OCI-LY1 (cell line): Measurements from ENCODE around the gene PITPNM3.

Experiments
- H2AFZ ChIP-seq: fragments of 200-600 bp; sonication (generic), shearing (Covaris generic); 2 replicates; pipeline ENCODE4 v1.6.0; 2014; ENCODE audit warnings: antibody characterized with exemption, mild to moderate bottlenecking, low read length
- H3F3A ChIP-seq: fragments of 200-600 bp; sonication (generic), shearing (Covaris generic); 2 replicates; pipeline ENCODE4 v1.6.0; 2014; ENCODE audit warnings: mild to moderate bottlenecking, antibody characterized with exemption, low read length, moderate library complexity; ENCODE audit not compliant: insufficient read depth
- H3K27ac ChIP-seq: fragments of 200-600 bp; sonication (generic); 2 replicates; pipeline ENCODE4 v1.5.1; 2014; ENCODE audit warnings: low read length, mixed run types, mild to moderate bottlenecking, low read depth; ENCODE audit not compliant: poor library complexity, severe bottlenecking
- H3K27me3 ChIP-seq: fragments of 200-600 bp; sonication (generic); 2 replicates; pipeline ENCODE4 v1.6.0; 2014; ENCODE audit warnings: antibody characterized with exemption, mild to moderate bottlenecking, low read length, moderate library complexity; ENCODE audit not compliant: insufficient read depth
- H3K36me3 ChIP-seq: fragments of 200-600 bp; sonication (generic); 2 replicates; pipeline ENCODE4 v1.6.1; 2014; ENCODE audit warnings: mild to moderate bottlenecking, antibody characterized with exemption, low read length, moderate library complexity, mixed read lengths; ENCODE audit not compliant: insufficient read depth
- H3K4me1 ChIP-seq: fragments of 200-600 bp; sonication (generic); 2 replicates; pipeline ENCODE4 v1.5.1; 2014; ENCODE audit warnings: mild to moderate bottlenecking, low read length, moderate library complexity; ENCODE audit not compliant: insufficient read depth, severe bottlenecking
- H3K4me2 ChIP-seq: fragments of 200-600 bp; sonication (generic), shearing (Covaris generic); 2 replicates; pipeline ENCODE4 v1.6.1; 2014; ENCODE audit warnings: low read length
- H3K4me3 ChIP-seq: fragments of 200-600 bp; sonication (generic); 2 replicates; pipeline ENCODE4 v1.5.1; 2014; ENCODE audit warnings: low read length, low read depth, mild to moderate bottlenecking, mixed read lengths; ENCODE audit not compliant: poor library complexity, severe bottlenecking
- H3K79me2 ChIP-seq: fragments of 200-600 bp; shearing (Covaris generic); 2 replicates; pipeline ENCODE4 v1.6.1; 2016; ENCODE audit warnings: mixed run types, low read length, mixed read lengths; ENCODE audit not compliant: insufficient read depth
- H3K9ac ChIP-seq: fragments of 200-600 bp; sonication (generic), shearing (Covaris generic); 2 replicates; pipeline ENCODE4 v1.6.1; 2014; ENCODE audit warnings: mild to moderate bottlenecking, low read length, mixed read lengths
- H3K9me2 ChIP-seq: fragments of 200-600 bp; sonication (generic), shearing (Covaris generic); 2 replicates; pipeline ENCODE4 v1.6.1; 2014; ENCODE audit warnings: low read depth, mild to moderate bottlenecking, low read length, mixed read lengths
- H3K9me3 ChIP-seq: fragments of 200-600 bp; shearing (Covaris generic); 2 replicates; pipeline ENCODE4 v1.6.1; 2014; ENCODE audit warnings: low read length, mixed read lengths
- H4K20me1 ChIP-seq: fragments of 200-600 bp; sonication (generic), shearing (Covaris generic); 2 replicates; pipeline ENCODE4 v1.6.0; 2016; ENCODE audit warnings: mild to moderate bottlenecking, low read length; ENCODE audit not compliant: insufficient read depth
- CTCF ChIP-seq: fragments of 200-600 bp; sonication (generic), shearing (Covaris generic); IDR thresholded peaks from 2 replicates; pipeline ENCODE4 v1.5.1; 2017; ENCODE audit warnings: mild to moderate bottlenecking, antibody characterized with exemption, low read length, moderate library complexity, mixed read lengths
- EZH2 ChIP-seq: fragments of 200-600 bp; sonication (generic), shearing (Covaris generic); IDR thresholded peaks from 2 replicates; pipeline ENCODE4 v1.8.0; 2017; ENCODE audit warnings: borderline replicate concordance, mixed run types, mild to moderate bottlenecking, antibody characterized with exemption, low read length, moderate library complexity, mixed read lengths

PITPNM3 gene

GRCh38 chr17:6580625-6581024 is 24.3 kb upstream of the PITPNM3 start:
- peaks cover 8% of the 10 kb centered on the region for H3K9me3 ChIP-seq
- H3K36me3 ChIP-seq = peaks cover 33% of the 10 kb centered on the region
- no peak overlapping the region for H3K4me2 ChIP-seq
- no peak overlapping the region for H2AFZ ChIP-seq
- H3K9me2 ChIP-seq = no peaks in the 10 kb centered on the region
- H4K20me1 ChIP-seq = no peaks in the 10 kb centered on the region
- H3K4me3 ChIP-seq = no peak overlapping the region
- no peaks in the 10 kb centered on the region for H3K27me3 ChIP-seq
- H3F3A ChIP-seq = no peaks in the 10 kb centered on the region
- H3K27ac ChIP-seq = no peak overlapping the region
- no peaks in the 10 kb centered on the region for H3K79me2 ChIP-seq
- no peak overlapping the region for H3K9ac ChIP-seq
- TF ChIP-seq CTCF = no peak
- TF ChIP-seq EZH2 = no peak
- peaks cover 2% of the 10 kb centered on the region for H3K4me1 ChIP-seq

- no peaks in the 10 kb centered on the region for H3K27me3 ChIP-seq
- no peaks in the 10 kb centered on the region for H3K9me2 ChIP-seq
- no peak overlapping the region for H3K9ac ChIP-seq
- H3K27ac ChIP-seq = no peak overlapping the region
- no peak for TF ChIP-seq EZH2
- TF ChIP-seq CTCF = no peak
- no peaks in the 10 kb centered on the region for H3F3A ChIP-seq
- H3K36me3 ChIP-seq = peaks cover 15% of the 10 kb centered on the region
- H3K79me2 ChIP-seq = no peaks in the 10 kb centered on the region
- H4K20me1 ChIP-seq = no peaks in the 10 kb centered on the region
- H3K4me2 ChIP-seq = no peak overlapping the region
- peaks cover 6% of the 10 kb centered on the region for H3K9me3 ChIP-seq
- H3K4me3 ChIP-seq = no peak overlapping the region
- no peak overlapping the region for H2AFZ ChIP-seq
- H3K4me1 ChIP-seq = peaks cover 9% of the 10 kb centered on the region
Observed at GRCh38 chr17:6578491-6578890, 22.1 kb upstream of the PITPNM3 start.

GRCh38 chr17:6577686-6578263 is 21.4 kb upstream of the PITPNM3 start:
- Histone ChIP-seq H3K9ac (no peak overlapping the region), H3K4me1 (peaks cover 9% of the 10 kb centered on the region), H3K27ac (no peak overlapping the region), H3F3A (no peaks in the 10 kb centered on the region), H3K4me3 (no peak overlapping the region), H2AFZ (no peak overlapping the region), H4K20me1 (no peaks in the 10 kb centered on the region), H3K9me3 (no peaks in the 10 kb centered on the region), H3K27me3 (no peaks in the 10 kb centered on the region), H3K79me2 (no peaks in the 10 kb centered on the region), H3K9me2 (no peaks in the 10 kb centered on the region), H3K4me2 (no peak overlapping the region), H3K36me3 (peaks cover 9% of the 10 kb centered on the region)
- no peak for TF ChIP-seq CTCF
- no peak for TF ChIP-seq EZH2
